Fibroblast of villous mesenchyme (primary cell): ENCODE results near the gene SLC25A34. TPM values are rescaled to one million over a fixed set of nuclear protein-coding genes. Genes with fewer than 3 reads are reported as not detected.
A peak's percentile ranks its signal among the peaks of the same experiment; 100 is the strongest.

ENCODE experiments used
- DNase-seq: peaks from one replicate; pipeline ENCODE4 v3.0.0-alpha.2; 2010; ENCODE audit warnings: low read depth
- H3K4me3 ChIP-seq: 2 replicates; pipeline ENCODE4 v1.5.1; 2011; ENCODE audit warnings: low read depth, mild to moderate bottlenecking, low read length
- CTCF ChIP-seq: IDR thresholded peaks from 2 replicates; pipeline ENCODE4 v1.5.1; 2012; ENCODE audit warnings: low read depth, mild to moderate bottlenecking, low read length; ENCODE audit not compliant: insufficient read depth
- total RNA-seq: library from RNA; depleted of rRNA; stranded (reverse); fragments of >200 nt; gene quantifications from 2 replicates; pipeline ENCODE4 v1.2.3, GENCODE V29; 2012

Gene SLC25A34
- total RNA-seq, 1 donor = 0.43 TPM

GRCh38 chr1:15722411-15722810 lies 13.6 kb upstream of the SLC25A34 start:
- no peak for DNase-seq
- TF ChIP-seq CTCF = no peak
- no peak overlapping the region for H3K4me3 ChIP-seq

- DNase-seq = peak; percentile 27
- no peak overlapping the region for H3K4me3 ChIP-seq
- no peak for TF ChIP-seq CTCF
Observed at GRCh38 chr1:15722836-15723532, 13.1 kb upstream of the SLC25A34 start.

DNA sequence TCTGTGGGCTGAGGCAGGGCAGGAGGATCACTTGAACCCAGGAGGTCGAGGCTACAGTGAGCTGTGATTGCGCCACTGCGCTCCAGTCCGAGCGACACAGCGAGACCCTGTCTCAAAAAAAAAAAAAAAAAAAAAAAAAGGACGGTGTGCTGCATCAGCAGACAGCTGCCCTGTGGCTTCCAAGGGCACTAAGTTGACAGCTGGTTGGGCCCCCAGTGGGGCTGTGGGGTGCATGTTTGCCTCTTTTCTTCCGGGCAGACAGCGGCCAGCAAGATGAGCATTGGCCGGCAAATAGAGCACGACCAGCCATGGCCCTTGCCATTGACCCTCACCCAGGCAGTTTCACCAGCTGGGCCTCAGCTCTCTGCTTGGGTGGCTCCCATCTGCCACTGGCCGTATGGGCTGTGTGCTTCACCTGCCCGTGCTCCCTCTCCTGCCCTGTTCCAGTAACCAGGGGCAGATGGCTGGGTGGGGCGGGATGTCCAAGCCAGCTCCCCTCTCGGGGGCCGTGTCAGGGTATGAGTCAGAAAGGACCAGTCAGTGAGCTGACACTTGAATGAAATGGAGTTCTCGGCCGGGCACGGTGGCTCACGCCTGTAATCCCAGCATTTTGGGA lies 12.3 kb upstream of the SLC25A34 start:
- no peak overlapping the region for H3K4me3 ChIP-seq
- DNase-seq = no peak

DNA sequence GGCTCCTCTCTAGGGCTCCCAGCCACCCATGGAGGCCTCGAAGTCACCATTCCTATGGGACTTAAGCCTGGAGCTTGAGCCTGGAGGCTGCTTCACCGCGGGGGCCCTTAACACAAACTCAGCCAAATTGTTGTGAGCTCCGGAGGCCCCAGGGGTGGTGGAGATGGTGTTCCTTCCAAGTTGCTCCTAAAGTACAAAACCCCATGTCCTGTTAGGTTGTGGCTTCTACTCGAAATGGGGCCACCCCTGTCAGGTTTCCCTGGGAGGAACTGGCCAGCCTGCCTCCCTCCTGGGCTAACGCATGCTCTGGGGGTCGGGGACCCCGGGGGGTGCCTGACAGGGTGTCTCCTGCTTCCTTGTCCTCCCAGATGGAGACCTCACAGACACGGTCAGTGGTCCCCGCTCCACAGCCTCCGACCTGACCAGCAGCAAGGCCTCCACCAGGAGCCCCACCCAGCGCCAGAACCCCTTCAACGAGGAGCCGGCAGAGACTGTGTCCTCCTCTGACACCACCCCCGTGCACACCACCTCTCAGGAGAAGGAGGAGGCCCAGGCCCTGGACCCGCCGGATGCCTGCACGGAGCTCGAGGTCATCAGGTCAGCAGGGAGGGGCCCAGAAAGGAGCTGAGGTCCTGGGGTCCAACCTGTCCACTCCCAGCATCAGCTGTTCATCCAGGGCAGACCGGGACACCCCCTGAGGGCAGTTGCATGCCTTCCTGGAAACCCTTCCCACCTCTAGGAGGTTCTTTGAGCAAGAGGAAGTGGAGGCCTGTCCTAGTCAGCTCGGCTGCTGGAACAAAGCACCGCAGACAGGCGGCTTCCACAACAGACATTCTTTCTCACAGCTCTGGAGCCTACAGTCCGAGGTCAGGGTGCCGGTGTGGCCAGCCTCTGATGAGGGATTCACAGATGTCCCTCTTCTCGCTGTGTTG lies 10.8 kb upstream of the SLC25A34 start:
- TF ChIP-seq CTCF = no peak
- no peak overlapping the region for H3K4me3 ChIP-seq
- peak; percentile 22 for DNase-seq

More for the DNA sequence above, 12.3 kb upstream of the SLC25A34 start:
- no peak for TF ChIP-seq CTCF

DNA sequence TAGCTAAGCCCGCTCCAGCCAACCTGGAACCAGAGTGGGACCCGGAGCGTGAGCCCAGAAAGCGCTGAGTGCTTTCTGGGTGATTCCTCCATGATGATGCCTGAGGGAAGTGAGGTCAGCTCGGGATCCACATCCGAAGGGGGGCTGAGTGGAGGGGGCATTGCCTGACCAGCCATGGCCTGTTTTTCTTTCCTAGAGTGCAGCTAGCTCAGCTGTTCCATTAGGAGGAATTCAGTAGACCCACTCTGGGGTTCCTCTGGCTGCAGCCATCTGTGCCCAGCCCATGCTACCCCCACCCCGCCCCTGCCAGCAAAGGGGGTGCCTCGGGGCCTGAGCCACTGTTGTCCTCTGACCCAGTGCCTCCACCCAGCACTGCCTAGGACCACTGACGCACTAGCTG lies 9.6 kb upstream of the SLC25A34 start:
- DNase-seq = no peak
- no peak for TF ChIP-seq CTCF
- no peak overlapping the region for H3K4me3 ChIP-seq

DNA sequence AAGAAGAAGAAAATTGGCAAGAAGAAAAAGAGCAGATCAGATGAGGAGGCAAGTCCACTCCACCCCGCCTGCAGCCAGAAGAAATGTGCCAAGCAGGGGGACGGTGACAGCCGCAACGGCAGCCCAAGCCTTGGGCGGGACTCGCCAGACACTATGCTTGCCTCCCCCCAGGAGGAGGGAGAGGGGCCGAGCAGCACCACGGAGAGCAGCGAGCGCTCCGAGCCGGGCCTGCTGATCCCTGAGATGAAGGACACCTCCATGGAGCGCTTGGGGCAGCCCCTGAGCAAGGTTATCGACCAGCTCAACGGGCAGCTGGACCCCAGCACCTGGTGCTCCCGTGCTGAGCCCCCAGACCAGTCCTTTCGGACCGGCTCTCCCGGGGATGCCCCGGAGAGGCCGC lies 9.0 kb upstream of the SLC25A34 start:
- no peak for DNase-seq
- TF ChIP-seq CTCF = no peak
- H3K4me3 ChIP-seq = no peak overlapping the region
